Muscle layer of colon (tissue), 2 donors: ENCODE data around the gene PHPT1.
A peak's percentile ranks its signal among the peaks of the same experiment; 100 is the strongest.
"Not testable (repeated sequence)": the region's sequence is repeated elsewhere in the genome, so short reads cannot be mapped to it uniquely, and the experiment has no call there.

ENCODE experiments used
- H3K27ac ChIP-seq: one replicate; pipeline ENCODE4 v1.7.0; 2013; ENCODE audit warnings: low read depth, mild to moderate bottlenecking, low read length, moderate library complexity
- H3K27me3 ChIP-seq, 2 donors: one replicate each; pipeline ENCODE4 v1.7.0; 2013; ENCODE audit warnings: low read length in 2 of 2, mild to moderate bottlenecking in 2 of 2; ENCODE audit not compliant: insufficient read depth in 2 of 2, control insufficient read depth in 1 of 2
- H3K36me3 ChIP-seq: one replicate; pipeline ENCODE4 v1.7.0; 2013; ENCODE audit warnings: mild to moderate bottlenecking, low read length; ENCODE audit not compliant: insufficient read depth
- H3K4me1 ChIP-seq: one replicate; pipeline ENCODE4 v1.7.0; 2013; ENCODE audit warnings: mild to moderate bottlenecking, low read length; ENCODE audit not compliant: insufficient read depth
- H3K4me3 ChIP-seq, 2 donors: one replicate each; pipeline ENCODE4 v1.7.0; 2013; ENCODE audit warnings: low read length in 2 of 2, low read depth in 1 of 2, mild to moderate bottlenecking in 1 of 2, moderate library complexity in 1 of 2
- H3K9ac ChIP-seq: one replicate; pipeline ENCODE4 v1.7.0; 2013; ENCODE audit warnings: low read length
- H3K9me3 ChIP-seq: one replicate; pipeline ENCODE4 v1.7.0; 2013; ENCODE audit warnings: mild to moderate bottlenecking, low read length
- donor health status: abdominal sarcoma.
- donor health status: Adenocarcinoma of cecum.

The PHPT1 gene

DNA sequence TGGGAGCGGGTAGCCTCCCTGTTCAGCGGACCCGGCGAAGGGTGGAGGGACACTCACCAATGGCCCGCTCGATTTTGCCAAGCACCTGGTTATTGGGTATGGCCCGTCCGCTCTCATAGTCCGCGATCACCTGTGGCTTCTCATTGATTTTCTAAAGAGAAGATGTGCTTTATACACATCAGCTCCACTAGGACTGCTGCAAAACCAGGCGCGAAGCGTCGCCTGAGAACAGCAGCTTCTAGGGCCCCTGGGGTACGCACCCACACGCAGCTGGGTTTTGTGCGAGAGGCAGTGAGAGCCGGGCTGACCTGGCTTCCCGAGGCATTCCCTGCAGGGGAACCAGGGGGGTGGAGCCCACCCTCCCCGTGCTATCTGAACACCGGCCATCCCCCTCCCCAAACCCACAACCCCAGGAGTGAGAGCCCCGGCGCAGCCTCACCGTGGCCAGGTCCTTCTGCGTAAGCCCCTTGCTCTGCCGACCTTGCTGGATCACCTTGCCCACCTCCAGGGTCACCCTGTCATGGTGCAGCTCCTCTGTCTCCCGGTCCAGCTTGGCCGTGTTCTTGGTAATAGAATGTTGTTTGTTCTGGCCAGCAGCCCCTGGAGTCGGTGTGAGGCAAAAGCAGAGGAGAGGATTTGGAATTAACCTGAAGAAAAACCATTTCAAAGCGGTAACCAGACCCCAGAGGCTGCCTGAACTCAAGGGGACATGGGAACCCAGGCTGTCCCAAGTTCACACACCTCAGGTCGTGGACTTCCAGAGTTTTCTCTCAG lies 13.8 kb downstream of the PHPT1 start:
- H3K4me1 ChIP-seq = peaks cover 28% of the 10 kb centered on the region
- no peaks in the 10 kb centered on the region for H3K27me3 ChIP-seq
- no peak overlapping the region for H3K9ac ChIP-seq
- H3K9me3 ChIP-seq = no peaks in the 10 kb centered on the region
- H3K36me3 ChIP-seq = peaks cover 34% of the 10 kb centered on the region
- no peak overlapping the region for H3K4me3 ChIP-seq
- H3K27ac ChIP-seq = no peak overlapping the region

DNA sequence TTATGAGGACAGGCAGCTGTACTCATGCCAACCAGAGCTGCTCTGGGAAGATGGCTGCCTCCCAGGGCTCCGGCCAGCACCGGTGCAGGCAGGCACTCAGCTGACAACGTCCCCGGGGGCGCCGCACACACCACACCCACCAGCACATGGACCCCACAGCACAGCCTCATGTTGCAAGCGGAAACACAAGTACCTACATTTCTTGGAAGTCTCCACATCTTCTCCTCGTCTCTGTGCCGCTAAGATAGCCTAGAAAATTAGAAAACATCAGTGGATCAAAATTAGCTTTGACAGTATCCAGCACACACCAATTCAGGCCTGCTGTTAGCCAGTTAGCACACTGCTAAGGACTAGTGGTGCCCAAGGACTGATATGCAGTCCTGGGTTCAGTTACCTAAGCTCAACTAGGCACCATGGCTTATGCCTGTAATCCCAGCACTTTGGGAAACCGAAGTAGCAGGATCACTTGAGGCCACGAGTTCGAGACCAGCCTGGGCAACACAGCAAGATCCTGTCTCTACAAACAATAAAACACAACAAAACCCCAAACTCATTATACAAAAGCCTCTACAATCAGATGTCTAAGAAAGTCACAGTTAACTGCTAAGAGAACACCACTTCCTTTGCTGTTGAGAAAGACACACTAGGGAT lies 14.5 kb downstream of the PHPT1 start:
- Histone ChIP-seq H3K36me3 (peaks cover 34% of the 10 kb centered on the region), H3K4me1 (peaks cover 27% of the 10 kb centered on the region), H3K27me3 (no peaks in the 10 kb centered on the region), H3K9me3 (no peaks in the 10 kb centered on the region), H3K4me3 (no peak overlapping the region), H3K9ac (no peak overlapping the region), H3K27ac (no peak overlapping the region)

DNA sequence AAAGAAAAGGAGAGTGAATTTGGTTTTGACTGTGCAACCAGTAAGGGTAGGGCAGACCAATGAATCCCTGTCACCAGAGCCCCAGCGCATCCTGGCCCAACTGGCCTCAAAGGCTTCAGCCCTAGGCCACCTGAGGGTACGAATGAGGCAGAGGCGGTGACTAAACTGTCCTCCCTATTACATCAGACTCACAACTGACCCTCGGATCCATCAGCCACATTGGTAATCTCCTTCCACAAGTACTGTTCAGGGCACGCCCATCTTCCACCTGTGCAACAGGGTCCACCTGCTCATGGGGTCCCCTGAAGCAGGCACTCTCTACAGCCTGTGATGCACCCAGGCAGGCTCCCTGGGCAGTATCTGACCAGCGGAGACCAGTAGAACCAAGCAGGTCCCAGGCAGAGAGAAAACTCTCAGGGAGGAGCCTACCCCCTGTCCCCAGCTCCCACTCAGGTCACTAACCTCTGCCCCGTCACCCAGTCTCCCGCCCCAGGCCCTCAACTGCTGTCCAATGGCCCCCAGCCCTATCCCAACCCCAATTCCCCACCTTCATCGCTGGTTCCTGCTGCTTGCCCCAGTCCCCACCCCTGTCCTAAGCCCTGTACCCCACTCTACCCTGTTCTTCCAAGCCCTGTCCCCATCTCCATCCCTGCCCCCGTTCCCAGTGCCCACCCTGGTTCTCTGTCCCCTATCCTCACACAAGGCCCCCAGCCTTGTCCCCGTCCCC lies 16.0 kb downstream of the PHPT1 start:
- H3K4me3 ChIP-seq = peak overlapping the region; percentile 46 to 67
- no peaks in the 10 kb centered on the region for H3K9me3 ChIP-seq
- H3K27ac ChIP-seq = peak overlapping the region; percentile 31
- H3K4me1 ChIP-seq = peaks cover 16% of the 10 kb centered on the region
- H3K36me3 ChIP-seq = peaks cover 34% of the 10 kb centered on the region
- peak overlapping the region; percentile 65 for H3K9ac ChIP-seq
- no peaks in the 10 kb centered on the region for H3K27me3 ChIP-seq

DNA sequence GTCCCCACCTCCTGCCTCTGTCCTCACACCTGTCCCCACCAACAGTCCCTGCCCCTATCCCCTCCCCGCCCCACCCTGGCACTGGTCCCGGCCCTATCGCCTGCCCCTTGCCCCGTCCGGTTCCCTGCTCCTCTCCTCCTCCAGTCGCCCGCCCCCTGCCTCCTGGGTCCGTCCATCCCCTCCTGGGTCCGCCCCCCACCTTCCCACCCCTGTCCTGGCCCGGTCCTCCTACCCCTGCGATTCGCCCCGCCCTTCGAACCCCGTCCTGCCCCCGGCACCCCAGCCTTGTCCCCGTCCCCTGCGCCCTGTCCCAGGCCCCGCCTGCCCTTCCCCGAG lies 16.5 kb downstream of the PHPT1 start:
- H3K4me1 ChIP-seq = peaks cover 16% of the 10 kb centered on the region
- H3K36me3 ChIP-seq = peaks cover 32% of the 10 kb centered on the region
- H3K27ac ChIP-seq = peak overlapping the region; percentile 86
- peak overlapping the region; percentile 65 for H3K9ac ChIP-seq
- H3K9me3 ChIP-seq = no peaks in the 10 kb centered on the region
- peak overlapping the region; percentile 67 to 97 for H3K4me3 ChIP-seq
- no peaks in the 10 kb centered on the region for H3K27me3 ChIP-seq

DNA sequence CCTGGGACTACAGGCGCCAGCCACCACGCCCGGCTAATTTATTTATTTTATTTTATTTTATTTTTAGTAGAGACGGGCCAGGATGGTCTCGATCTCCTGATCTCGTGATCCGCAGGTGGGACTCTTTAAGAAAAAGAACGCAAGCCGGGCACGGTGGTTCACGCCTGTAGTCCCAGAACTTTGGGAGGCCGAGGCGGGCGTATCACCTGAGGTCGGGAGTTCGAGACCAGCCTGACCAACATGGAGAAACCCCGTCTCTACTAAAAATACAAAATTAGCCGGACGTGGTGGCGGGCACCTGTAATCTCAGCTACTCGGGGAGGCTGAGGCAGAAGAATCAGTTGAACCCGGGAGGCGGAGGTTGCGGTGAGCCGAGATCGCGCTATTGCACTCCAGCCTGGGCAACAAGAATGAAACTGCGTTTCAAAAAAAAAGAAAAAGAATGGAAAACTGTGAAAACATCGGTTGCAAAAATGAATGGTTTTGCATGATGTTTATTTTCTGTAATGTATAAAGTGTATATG lies 17.8 kb downstream of the PHPT1 start:
- not testable (repeated sequence) for H3K9ac ChIP-seq, H3K9me3 ChIP-seq, H3K27me3 ChIP-seq, H3K27ac ChIP-seq
- peak overlapping the region; percentile 14 to 36 for H3K4me3 ChIP-seq
- H3K36me3 ChIP-seq = peaks cover 20% of the 10 kb centered on the region
- H3K4me1 ChIP-seq = peaks cover 16% of the 10 kb centered on the region

DNA sequence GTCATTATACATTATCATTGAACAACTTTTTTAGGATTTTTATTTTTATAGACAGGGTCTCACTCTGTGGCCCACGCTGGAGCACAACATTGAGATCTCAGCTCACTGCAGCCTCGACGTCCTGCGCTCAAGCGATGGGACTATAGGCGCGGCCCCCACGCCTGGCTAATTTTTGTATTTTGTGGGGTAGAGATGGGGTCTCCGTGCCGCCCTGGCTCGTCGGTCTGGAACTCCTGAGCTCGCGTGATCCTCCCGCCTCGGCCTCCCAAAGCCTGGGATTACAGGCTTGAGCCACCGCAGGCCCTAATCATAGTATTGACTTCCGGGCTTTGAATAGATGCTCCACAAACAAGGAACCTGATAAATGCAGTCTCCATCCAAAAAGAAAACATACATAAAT lies 18.3 kb downstream of the PHPT1 start:
- Histone ChIP-seq H3K9ac (no peak overlapping the region), H3K27me3 (no peaks in the 10 kb centered on the region), H3K4me3 (no peak overlapping the region), H3K36me3 (peaks cover 15% of the 10 kb centered on the region), H3K4me1 (peaks cover 16% of the 10 kb centered on the region), H3K27ac (no peak overlapping the region), H3K9me3 (no peaks in the 10 kb centered on the region)

DNA sequence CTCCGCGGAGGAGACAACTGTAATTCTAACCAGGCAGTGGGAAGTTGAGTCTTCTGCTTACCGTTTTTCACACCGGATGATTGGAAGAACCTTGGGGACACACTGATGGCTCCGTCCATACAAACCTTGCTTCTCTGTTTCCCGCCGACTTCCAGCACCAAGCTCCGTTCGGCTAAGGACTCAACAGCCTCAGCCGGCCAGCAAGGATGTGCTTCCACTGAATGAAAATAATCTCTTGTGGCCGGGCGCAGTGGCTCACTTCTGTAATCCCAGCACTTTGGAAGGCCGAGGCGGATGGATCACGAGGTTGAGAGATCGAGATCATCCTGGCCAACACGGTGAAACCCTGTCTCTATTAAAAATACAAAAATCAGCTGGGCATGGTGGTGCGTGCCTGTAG lies 18.7 kb downstream of the PHPT1 start:
- no peaks in the 10 kb centered on the region for H3K9me3 ChIP-seq
- H3K27ac ChIP-seq = no peak overlapping the region
- H3K9ac ChIP-seq = no peak overlapping the region
- no peaks in the 10 kb centered on the region for H3K27me3 ChIP-seq
- H3K36me3 ChIP-seq = peaks cover 11% of the 10 kb centered on the region
- peaks cover 16% of the 10 kb centered on the region for H3K4me1 ChIP-seq
- no peak overlapping the region for H3K4me3 ChIP-seq

DNA sequence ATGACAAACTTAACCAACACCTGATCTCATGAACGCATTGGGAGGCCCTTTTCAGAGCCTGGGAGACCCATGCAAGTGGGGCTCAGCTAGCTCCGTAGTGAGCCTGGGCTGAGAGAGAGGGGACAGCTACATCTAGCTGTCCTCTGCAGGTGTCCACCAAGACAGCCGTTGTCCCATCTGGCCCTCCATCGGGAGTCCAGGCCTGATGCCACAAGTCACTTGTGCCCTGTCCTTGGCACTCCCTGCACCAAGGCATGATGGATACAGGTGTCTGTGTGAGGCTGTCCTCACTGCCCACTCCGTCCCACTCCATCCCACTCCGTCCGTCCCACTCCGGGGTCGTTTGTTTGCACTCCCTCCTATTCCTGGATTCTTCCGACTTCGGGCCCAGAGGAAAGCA lies 19.4 kb downstream of the PHPT1 start:
- no peaks in the 10 kb centered on the region for H3K27me3 ChIP-seq
- H3K4me1 ChIP-seq = peaks cover 16% of the 10 kb centered on the region
- no peak overlapping the region for H3K4me3 ChIP-seq
- H3K9ac ChIP-seq = no peak overlapping the region
- H3K9me3 ChIP-seq = no peaks in the 10 kb centered on the region
- no peak overlapping the region for H3K27ac ChIP-seq
- peaks cover 3% of the 10 kb centered on the region for H3K36me3 ChIP-seq

DNA sequence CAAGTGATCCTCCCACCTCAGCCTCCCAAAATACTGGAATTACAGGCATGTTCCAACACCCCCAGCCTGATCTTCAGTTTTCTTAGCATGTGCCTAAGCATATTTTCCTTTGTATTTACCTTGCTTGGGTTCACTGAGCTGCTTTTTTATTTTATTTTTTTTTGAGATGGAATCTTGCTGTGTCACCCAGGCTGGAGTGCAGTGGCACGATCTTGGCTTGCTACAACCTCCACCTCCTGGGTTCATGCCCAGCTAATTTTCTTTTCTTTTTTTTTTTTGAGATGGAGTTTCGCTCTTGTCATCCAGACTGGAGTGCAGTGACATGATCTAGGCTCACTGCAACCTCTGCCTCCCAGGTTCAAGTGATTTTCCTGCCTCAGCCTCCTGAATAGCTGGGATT lies 20.4 kb downstream of the PHPT1 start:
- H3K36me3 ChIP-seq, H3K4me3 ChIP-seq, H3K27me3 ChIP-seq, H3K4me1 ChIP-seq, H3K27ac ChIP-seq, H3K9ac ChIP-seq, H3K9me3 ChIP-seq: not testable (repeated sequence)

DNA sequence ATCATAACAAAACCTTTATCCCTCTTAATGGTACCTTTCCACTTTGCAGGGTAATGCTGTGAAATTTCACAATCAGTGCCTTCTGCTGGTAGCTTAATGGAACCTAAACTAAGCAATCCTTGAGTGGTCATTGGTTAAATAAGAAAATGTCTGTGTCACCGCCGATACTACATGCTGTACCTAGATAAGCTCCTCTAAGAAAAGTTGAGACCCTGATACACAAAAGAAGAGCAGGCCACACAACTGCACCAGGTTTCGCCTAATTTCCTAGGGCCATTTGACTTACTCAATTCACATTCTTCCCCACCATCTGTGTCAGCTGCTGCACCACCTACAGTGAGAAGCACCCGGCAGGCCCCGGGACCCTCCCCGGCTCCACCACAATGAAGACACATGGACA lies 25.9 kb downstream of the PHPT1 start:
- no peak overlapping the region for H3K9ac ChIP-seq

DNA sequence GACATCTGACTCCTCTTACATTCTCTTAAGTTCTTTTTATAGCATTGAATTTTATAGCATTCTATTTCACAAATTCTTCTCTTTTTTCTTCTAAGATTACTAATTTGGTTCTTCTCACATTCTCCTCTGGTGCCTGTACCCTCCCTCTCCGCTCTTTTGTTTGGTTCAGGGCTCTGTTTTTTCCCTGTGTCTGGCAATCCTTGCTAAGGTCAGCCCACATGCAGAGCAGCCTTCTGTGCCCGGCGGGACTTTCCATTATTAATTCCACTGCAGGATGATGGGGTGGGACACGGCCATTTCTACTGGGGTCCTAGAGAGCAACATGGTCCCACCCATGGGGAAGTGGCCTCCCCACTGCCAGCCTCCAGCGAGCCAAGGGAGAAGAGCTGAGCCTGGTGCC lies 27.3 kb downstream of the PHPT1 start:
- Histone ChIP-seq H3K27me3 (no peaks in the 10 kb centered on the region), H3K4me3 (no peak overlapping the region), H3K4me1 (peaks cover 2% of the 10 kb centered on the region), H3K36me3 (no peaks in the 10 kb centered on the region), H3K9me3 (no peaks in the 10 kb centered on the region), H3K9ac (no peak overlapping the region), H3K27ac (no peak overlapping the region)

More for the DNA sequence above, 25.9 kb downstream of the PHPT1 start:
- H3K27ac ChIP-seq = no peak overlapping the region
- H3K9me3 ChIP-seq = no peaks in the 10 kb centered on the region
- H3K27me3 ChIP-seq = no peaks in the 10 kb centered on the region
- H3K4me3 ChIP-seq = no peak overlapping the region
- no peaks in the 10 kb centered on the region for H3K36me3 ChIP-seq
- no peaks in the 10 kb centered on the region for H3K4me1 ChIP-seq
